GM12878 (cell line): Measurements from ENCODE around the gene WDR48.

Experiments used
- BCLAF1 ChIP-seq: fragments of 450-650 bp; IDR thresholded peaks from 2 replicates; pipeline ENCODE4 v1.6.1; 2017; ENCODE audit warnings: antibody characterized with exemption, mild to moderate bottlenecking, moderate library complexity
- BHLHE40 ChIP-seq, 2 experiments: fragments of 450-650 bp in 1 of 2; IDR thresholded peaks; 2 replicates each; pipeline ENCODE4 v1.6.1; 2011 to 2017; ENCODE audit warnings: low read depth in 2 of 2, borderline replicate concordance in 1 of 2, improper control_type of control experiment in 1 of 2, low read length in 1 of 2, mild to moderate bottlenecking in 1 of 2
- CREB1 ChIP-seq: IDR thresholded peaks from 2 replicates; pipeline ENCODE4 v1.6.1; 2012; ENCODE audit warnings: low read depth, mild to moderate bottlenecking, inconsistent platforms
- EED ChIP-seq: sonication (generic); IDR thresholded peaks from 2 replicates; pipeline ENCODE4 v1.6.1; 2016; ENCODE audit warnings: antibody characterized with exemption, low read depth
- FOXM1 ChIP-seq: IDR thresholded peaks from 2 replicates; pipeline ENCODE4 v1.6.1; 2012; ENCODE audit warnings: low read depth, mild to moderate bottlenecking, inconsistent platforms, low read length, moderate library complexity
- HDAC6 ChIP-seq: fragments of 200-600 bp; sonication (generic); IDR thresholded peaks from one replicate; pipeline ENCODE4 v1.8.0; 2017; ENCODE audit warnings: antibody characterized with exemption; ENCODE audit not compliant: unreplicated experiment
- PBX3 ChIP-seq: IDR thresholded peaks from 2 replicates; pipeline ENCODE4 v1.6.1; 2011; ENCODE audit warnings: mild to moderate bottlenecking, low read depth, low read length, moderate library complexity; ENCODE audit not compliant: insufficient replicate concordance
- POLR2A ChIP-seq: IDR thresholded peaks from 2 replicates; pipeline ENCODE4 v1.6.1; 2011; ENCODE audit warnings: low read depth, mild to moderate bottlenecking, low read length
- POLR2AphosphoS5 ChIP-seq: IDR thresholded peaks from 2 replicates; pipeline ENCODE4 v1.6.1; 2011; ENCODE audit warnings: mild to moderate bottlenecking, low read length, inconsistent platforms
- RCOR1 ChIP-seq: conservative IDR thresholded peaks from 2 replicates; pipeline ENCODE4 v1.6.1; 2012; ENCODE audit warnings: low read depth, low read length, improper control_type of control experiment
- SP1 ChIP-seq: IDR thresholded peaks from one replicate; pipeline ENCODE4 v1.6.1; 2011; ENCODE audit warnings: low read depth, low read length
- TAF1 ChIP-seq: IDR thresholded peaks from 2 replicates; pipeline ENCODE4 v1.6.1; 2011; ENCODE audit warnings: mild to moderate bottlenecking, low read depth, low read length, borderline replicate concordance
- ZBTB40 ChIP-seq: fragments of 450-650 bp; IDR thresholded peaks from 2 replicates; pipeline ENCODE4 v1.6.1; 2016; ENCODE audit warnings: mild to moderate bottlenecking, moderate library complexity, borderline replicate concordance
- TF ChIP-seq, protein P1 (sequence below), 3 experiments: IDR thresholded peaks in 2 of 3; conservative IDR thresholded peaks in 1 of 3; 2 replicates each; pipeline ENCODE4 v1.5.1; 2011; ENCODE audit warnings: low read depth in 3 of 3, low read length in 3 of 3, mild to moderate bottlenecking in 3 of 3, control low read depth in 2 of 3, moderate library complexity in 2 of 3, inconsistent platforms in 1 of 3, mixed read lengths in 1 of 3; ENCODE audit not compliant: control insufficient read depth in 2 of 3, insufficient read depth in 1 of 3; ENCODE audit errors: extremely low read depth in 1 of 3

GRCh38 chr3:39064646-39065045 lies 12.8 kb downstream of the WDR48 start:
- TF ChIP-seq TAF1 (no peak), BHLHE40 (IDR thresholded peaks at IDR 0.05; ENCODE audit: borderline replicate concordance in 1 of 2, low read depth in 2 of 2, low read length in 1 of 2) (no peak), BCLAF1 (no peak), POLR2AphosphoS5 (no peak), FOXM1 (no peak), POLR2A (no peak), ZBTB40 (no peak), SP1 (no peak), PBX3 (no peak), HDAC6 (no peak), RCOR1 (no peak), EED (no peak), CREB1 (no peak)
- TF ChIP-seq, protein P1, sequence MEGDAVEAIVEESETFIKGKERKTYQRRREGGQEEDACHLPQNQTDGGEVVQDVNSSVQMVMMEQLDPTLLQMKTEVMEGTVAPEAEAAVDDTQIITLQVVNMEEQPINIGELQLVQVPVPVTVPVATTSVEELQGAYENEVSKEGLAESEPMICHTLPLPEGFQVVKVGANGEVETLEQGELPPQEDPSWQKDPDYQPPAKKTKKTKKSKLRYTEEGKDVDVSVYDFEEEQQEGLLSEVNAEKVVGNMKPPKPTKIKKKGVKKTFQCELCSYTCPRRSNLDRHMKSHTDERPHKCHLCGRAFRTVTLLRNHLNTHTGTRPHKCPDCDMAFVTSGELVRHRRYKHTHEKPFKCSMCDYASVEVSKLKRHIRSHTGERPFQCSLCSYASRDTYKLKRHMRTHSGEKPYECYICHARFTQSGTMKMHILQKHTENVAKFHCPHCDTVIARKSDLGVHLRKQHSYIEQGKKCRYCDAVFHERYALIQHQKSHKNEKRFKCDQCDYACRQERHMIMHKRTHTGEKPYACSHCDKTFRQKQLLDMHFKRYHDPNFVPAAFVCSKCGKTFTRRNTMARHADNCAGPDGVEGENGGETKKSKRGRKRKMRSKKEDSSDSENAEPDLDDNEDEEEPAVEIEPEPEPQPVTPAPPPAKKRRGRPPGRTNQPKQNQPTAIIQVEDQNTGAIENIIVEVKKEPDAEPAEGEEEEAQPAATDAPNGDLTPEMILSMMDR (IDR thresholded peaks at IDR 0.05 in 2 of 3, conservative IDR thresholded peaks at IDR 0.05 in 1 of 3; ENCODE audit: control insufficient read depth in 2 of 3, extremely low read depth in 1 of 3, insufficient read depth in 1 of 3, low read depth in 3 of 3, low read length in 3 of 3), result no peak
